Hepatocyte (in vitro differentiated cells): ENCODE data around the gene ITPKC.

Source experiments
- EZH2 ChIP-seq: fragments of 200-600 bp; sonication (generic); IDR thresholded peaks from 2 replicates; pipeline ENCODE4 v1.6.1; 2016; ENCODE audit warnings: antibody characterized with exemption, mild to moderate bottlenecking, borderline replicate concordance
- EZH2phosphoT487 ChIP-seq: fragments of 200-600 bp; sonication (generic); IDR thresholded peaks from one replicate; pipeline ENCODE4 v1.6.1; 2018; ENCODE audit warnings: antibody characterized with exemption, mild to moderate bottlenecking, low read depth, moderate library complexity; ENCODE audit not compliant: unreplicated experiment, severe bottlenecking
- TF ChIP-seq, protein P1 (sequence below): fragments of 200-600 bp; sonication (generic); IDR thresholded peaks from 2 replicates; pipeline ENCODE4 v1.5.1; 2016; ENCODE audit warnings: antibody characterized with exemption, mild to moderate bottlenecking; ENCODE audit not compliant: poor library complexity

DNA sequence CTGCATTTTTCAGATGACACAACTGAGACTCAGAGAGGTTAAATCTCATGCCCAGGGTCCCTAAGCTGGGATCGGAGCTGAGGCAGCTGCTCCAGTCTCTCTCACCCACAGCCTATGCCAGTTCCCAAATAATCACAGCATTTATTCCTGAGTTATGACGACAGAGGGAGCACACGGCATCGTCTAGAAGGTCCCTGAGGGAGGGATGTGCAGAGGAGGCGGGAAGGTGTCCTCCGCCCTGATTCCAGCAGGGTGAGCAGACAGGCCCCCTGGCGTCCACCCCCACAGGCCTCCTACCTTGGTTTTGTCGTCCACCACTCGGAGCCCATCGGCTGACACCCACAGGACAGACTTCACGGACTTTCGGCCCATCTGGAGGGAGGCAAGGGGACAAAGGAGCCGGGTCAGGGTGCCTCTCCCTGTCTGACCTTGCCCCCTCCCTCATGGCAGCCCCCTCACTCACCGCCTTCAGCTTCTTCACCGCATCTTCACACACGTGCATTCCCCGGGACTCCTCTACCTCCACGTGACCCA is 34.4 kb upstream of the ITPKC start:
- TF ChIP-seq, protein P1, sequence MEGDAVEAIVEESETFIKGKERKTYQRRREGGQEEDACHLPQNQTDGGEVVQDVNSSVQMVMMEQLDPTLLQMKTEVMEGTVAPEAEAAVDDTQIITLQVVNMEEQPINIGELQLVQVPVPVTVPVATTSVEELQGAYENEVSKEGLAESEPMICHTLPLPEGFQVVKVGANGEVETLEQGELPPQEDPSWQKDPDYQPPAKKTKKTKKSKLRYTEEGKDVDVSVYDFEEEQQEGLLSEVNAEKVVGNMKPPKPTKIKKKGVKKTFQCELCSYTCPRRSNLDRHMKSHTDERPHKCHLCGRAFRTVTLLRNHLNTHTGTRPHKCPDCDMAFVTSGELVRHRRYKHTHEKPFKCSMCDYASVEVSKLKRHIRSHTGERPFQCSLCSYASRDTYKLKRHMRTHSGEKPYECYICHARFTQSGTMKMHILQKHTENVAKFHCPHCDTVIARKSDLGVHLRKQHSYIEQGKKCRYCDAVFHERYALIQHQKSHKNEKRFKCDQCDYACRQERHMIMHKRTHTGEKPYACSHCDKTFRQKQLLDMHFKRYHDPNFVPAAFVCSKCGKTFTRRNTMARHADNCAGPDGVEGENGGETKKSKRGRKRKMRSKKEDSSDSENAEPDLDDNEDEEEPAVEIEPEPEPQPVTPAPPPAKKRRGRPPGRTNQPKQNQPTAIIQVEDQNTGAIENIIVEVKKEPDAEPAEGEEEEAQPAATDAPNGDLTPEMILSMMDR: no peak
- TF ChIP-seq EZH2: no peak
- TF ChIP-seq EZH2phosphoT487: no peak
